HK-2 (cell line): Measurements from ENCODE around the gene SLC6A1.

Source experiments
- DNase-seq: peaks from one replicate; pipeline ENCODE4 v3.0.0-alpha.2; 2018; ENCODE audit not compliant: unreplicated experiment

SLC6A1 gene

GRCh38 chr3:10993729-10994065 lies 1.1 kb downstream of the SLC6A1 start:
- no peak for DNase-seq

GRCh38 chr3:10994306-10994705 lies 1.8 kb downstream of the SLC6A1 start:
- DNase-seq, result no peak

GRCh38 chr3:10995871-10996270 lies 3.3 kb downstream of the SLC6A1 start:
- no peak for DNase-seq

GRCh38 chr3:10996345-10997013 lies 3.9 kb downstream of the SLC6A1 start:
- no peak for DNase-seq

GRCh38 chr3:10997196-10997595 lies 4.6 kb downstream of the SLC6A1 start:
- DNase-seq, result no peak

- DNase-seq, result no peak
Observed at GRCh38 chr3:10998542-10998941, 6.0 kb downstream of the SLC6A1 start.

- no peak for DNase-seq
Observed at GRCh38 chr3:10999221-11000107, 6.9 kb downstream of the SLC6A1 start.

GRCh38 chr3:11000528-11000927 lies 8.0 kb downstream of the SLC6A1 start:
- no peak for DNase-seq

- DNase-seq, result no peak
Observed at GRCh38 chr3:11001020-11001657, 8.6 kb downstream of the SLC6A1 start.

- DNase-seq, result no peak
Observed at GRCh38 chr3:11001658-11002021, 9.1 kb downstream of the SLC6A1 start.

GRCh38 chr3:11002371-11002807 lies 9.8 kb downstream of the SLC6A1 start:
- no peak for DNase-seq

- DNase-seq, result no peak
Observed at GRCh38 chr3:11004563-11004962, 12.0 kb downstream of the SLC6A1 start.

- no peak for DNase-seq
Observed at GRCh38 chr3:11005686-11006256, 13.2 kb downstream of the SLC6A1 start.

GRCh38 chr3:11006986-11007933 lies 14.7 kb downstream of the SLC6A1 start:
- DNase-seq, result no peak

- DNase-seq, result no peak
Observed at GRCh38 chr3:11009898-11010297, 17.4 kb downstream of the SLC6A1 start.

- no peak for DNase-seq
Observed at GRCh38 chr3:11010426-11011165, 18.0 kb downstream of the SLC6A1 start.

GRCh38 chr3:11014253-11014652 lies 21.7 kb downstream of the SLC6A1 start:
- DNase-seq, result no peak

- no peak for DNase-seq
Observed at GRCh38 chr3:11014752-11015151, 22.2 kb downstream of the SLC6A1 start.

- no peak for DNase-seq
Observed at GRCh38 chr3:11015369-11015768, 22.8 kb downstream of the SLC6A1 start.

- DNase-seq, result no peak
Observed at GRCh38 chr3:11016727-11017126, 24.2 kb downstream of the SLC6A1 start.
